Measurements from ENCODE around the gene STX16.

Gene STX16

DNA sequence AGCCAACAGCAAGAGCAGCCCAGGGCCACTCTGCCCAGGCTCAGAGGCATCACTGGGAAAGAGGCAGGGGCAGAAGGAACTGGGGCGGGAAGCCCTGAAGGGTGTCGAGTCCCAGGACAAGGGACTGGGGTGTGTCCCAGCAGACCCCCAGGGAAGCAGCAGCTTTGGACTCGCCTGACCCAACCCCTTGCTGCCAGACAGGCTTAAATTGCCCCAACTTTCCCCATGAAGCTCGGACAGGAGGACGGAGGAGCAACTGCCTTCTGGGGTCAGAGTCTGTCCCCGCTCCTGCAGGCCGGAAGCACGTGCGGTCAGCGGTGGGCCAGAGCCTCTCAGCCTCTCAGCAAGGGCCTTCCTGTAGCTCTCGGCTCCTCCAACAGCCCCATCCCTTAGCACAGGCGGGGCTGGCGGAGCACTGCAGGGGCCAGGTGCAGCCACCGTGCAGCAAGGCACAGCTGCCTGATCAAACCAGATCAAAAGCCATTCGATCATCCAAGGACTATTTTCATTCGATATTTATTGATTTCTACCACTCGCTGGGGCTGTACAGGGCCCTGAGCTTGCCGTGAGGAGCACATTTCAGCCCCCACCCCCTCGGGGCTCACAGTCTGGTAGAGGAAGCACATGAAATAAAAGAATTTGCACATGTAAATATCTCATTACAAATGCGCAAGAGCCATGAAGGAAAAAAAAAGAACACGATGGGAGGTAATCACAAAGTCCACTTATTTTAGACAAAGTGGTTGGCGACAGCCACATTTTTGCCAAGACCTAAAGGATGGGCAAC is 31.8 kb upstream of the STX16 start:
- no peak for DNase-seq

DNA sequence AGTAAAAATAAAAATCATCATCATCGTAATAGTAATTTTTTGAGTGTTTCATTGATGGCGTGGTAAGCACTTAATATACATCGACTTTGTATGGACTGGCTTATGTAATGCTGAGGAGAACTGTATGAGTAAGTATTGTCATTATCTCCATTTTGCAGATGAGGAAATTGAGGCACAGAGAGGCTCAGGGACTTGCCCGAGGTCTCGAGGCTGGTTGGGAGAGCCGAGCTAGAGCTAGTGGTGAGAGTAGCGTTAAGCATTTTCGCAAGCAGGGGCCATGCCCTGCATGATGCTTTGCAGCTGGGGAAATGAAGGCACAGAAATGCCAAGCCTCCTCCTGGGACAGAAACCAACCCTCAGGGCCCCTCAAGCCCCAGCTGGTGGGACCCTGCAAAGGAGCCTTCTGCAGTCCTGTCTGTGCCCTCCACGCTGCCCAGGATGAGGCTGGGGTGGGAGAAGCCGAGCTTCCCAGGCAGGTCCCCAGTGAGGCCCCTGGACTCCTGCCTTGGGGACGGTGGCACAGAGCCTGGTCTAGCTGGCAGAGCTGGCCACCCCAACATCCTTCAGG is 31.1 kb upstream of the STX16 start:
- DNase-seq = no peak

DNA sequence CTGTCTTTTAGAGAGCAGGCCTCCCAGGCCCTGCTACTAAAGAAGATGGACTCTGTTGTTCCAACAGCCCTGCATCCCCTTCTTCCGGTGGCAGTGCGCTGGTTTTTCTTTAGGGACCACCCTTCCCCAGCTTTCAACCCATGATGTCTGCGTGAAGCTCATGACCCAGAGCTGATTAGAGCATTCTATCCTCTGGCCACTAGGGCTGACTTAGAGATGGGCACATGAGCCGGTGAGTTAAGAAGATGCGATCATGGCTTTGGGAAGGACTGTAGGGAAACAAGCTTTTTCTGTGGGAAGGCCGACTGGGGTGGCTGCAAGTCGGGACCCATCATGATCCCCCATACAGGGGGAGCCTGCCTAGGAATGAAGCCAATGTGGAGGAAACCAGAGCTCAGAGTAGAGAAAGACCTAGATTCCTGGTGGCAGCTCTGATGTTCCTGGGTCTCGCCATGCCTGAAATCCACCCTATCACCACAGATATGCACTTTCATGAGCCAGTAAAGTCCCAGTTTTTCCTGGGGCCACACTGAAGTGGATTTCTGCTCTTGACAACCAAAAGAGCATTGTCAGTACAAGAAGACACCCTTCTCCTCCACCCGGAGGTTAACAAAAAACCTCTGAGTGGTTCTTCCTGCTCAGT is 29.1 kb upstream of the STX16 start:
- DNase-seq = no peak

DNA sequence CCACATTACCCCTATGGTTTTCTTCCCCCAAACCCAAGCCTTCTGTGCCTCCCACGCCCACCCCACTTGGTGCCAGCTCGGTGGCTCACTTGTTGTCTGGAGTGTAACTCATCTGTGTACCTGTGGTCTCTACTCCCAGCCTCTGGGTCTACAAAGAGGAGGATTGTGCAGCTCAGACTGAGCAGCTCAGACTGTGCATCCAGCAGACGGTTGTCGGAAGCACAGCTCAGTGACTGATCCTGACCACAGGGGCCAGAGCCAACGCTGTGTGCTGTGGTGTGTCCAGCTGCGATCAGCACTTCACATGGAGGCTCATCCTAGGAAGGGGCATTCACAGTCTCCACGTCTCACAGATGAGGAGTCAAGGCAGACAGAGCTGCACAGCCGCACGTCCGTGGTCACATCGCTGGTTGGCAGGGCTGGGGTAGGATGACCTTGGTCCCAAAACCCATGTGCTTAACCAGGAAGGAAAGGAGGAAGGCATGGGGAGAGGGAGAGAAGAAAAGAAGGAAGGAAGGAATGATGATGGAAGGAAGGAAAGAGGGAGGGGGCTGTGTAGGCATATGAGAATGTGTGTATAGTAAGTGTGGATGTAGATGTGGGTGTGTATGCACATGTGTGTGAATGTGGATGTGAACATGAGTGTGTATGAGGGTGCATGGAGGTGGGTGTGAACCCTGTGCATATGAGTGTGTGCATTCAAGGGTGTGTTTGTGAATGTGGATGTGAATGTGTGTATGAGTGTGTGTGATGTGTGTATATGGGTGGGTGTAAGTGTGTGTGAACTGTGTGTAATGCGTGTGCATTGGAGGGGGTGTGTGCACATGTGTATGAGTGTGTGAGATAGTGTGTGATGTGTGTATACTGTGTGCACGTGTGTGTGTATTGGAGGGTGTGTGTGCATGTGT is 28.2 kb upstream of the STX16 start:
- DNase-seq = no peak

DNA sequence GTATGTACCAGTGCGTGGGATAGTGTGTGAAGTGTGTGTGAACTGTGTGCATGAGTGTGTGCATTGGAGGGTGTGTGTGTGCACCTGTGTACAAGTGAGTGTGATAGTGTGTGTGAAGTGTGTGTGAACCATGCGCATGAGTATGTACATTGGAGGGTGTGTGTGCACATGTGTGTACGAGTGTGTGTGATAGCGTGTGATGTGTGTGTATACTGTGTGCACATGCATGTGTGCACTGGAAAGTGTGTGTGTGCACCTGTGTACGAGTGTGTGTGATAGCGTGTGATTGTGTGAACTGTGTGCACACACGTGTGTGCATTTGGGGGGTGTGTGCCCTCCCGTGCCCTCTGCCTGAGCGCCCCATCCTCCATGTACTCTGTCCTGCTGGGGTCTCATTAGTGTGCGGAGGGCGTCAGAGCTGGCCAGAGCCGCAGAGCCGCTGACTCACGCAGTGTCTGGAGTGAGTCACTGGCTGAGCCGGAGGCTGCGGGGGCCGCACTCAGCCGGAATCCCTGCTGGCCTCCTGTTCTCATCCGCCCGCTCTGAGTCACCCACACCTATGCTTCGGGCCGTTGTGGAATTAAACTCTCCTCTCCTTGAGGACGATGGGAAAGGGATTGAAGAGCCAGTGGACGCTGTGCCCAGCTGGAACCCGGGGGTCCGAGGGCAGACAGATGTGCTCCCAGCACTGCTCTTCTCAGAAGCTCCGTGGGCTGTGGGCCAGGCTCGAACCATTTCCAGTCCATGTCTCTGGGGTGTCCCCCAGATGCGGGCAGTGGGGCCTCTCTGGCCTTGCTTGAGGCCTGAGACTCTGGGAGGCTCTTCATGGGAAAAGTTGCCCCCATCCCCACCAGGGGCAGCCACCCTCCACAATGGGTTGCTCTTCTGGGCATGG is 27.3 kb upstream of the STX16 start:
- no peak for DNase-seq

DNA sequence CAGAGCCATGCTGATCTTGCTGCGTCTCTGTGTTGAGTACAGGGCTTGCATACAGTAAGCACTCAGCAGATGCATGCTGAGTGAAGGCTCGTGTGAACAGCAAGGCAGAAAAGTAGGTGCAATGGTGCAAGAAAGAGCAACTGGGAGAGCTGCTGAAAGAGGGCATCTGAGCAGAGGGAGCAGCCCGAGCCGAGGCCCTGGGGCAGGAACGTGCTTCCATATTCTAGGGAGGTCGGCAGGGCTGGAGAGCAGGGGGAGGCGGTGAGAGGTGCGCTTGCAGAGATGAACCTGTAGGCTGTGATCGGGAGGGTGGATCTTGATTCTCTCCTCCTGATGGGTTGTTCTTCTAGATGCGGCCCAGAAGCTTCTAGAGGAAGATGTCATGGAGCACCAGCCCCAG is 26.4 kb upstream of the STX16 start:
- no peak for DNase-seq

DNA sequence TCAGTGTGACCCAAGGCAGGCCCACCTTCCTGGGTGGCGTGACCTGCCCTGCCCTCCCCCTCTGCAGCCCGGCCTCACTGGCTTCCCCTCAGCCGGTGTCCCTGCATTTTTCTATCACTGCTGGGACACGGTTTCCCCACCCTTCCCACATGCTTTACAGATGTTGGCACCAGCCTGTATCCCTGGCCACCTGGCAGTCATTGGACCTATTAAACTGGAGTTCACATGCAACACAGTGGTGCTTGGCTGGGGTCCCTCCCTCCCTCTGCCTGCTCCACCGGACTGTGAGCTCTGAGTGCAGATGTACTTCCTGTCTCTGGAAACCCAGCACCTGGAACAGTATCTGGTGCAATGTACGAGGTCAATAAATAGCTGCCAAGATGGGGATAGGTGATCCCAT is 25.5 kb upstream of the STX16 start:
- no peak for DNase-seq

DNA sequence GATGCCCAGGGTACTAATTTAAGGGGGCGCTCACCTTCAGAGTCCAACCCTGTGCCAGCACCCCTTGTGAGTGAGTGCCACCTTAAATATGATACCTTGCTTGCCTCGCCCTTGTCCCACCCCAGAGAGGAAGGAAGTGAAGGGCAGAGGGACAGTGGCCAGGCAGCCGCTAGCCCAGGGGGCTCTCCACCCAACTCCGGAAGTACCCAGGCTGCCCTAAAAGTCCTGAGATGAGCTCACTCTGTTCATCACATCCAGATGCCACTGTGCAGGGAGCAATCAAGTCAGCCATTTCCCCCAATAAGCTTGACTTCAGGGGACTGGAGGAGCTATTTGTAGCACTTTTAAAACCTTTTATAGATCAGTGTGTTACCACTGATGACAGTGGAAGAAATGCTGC is 25.0 kb upstream of the STX16 start:
- DNase-seq = no peak

DNA sequence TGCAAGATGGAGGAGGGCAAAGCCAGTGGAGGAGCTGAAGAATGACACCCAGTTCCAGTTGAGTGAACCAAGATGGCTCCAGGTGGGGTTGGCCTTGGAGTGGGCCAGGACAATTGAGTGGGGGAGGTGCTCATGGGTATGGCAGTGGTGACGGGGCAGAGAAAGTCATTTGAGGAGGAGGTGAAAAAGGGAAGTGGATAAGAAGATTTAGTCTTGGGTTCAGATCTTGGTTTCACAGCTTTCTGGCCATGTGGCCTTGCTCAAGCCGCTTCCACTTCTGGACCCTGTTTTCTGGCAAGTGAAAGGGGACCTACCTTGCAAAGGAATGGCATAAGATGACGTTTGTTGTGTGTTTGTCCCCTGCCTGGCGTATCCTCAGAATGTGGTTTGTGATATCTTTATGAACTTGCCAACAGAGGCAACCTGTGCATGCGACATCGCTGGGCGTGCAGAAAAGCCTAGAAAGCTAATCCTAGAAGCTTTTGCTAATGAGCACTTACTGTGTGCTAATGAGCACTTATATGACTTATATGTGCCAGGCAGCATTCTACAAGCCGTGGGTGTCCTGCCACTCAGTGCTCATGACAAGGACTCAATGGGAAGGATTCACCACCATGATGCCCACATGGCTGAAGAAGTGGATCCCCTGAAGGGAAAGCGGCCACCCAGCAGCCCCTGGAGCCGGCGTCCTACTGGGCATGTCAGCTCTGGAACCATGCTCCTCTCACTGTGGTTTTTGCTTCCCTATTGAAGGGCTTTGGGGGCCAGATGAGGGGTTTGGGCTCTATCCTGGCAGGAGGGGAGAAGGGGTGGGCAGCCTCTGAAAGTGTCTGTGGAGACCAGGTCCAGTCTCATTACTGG is 23.6 kb upstream of the STX16 start:
- DNase-seq = no peak

DNA sequence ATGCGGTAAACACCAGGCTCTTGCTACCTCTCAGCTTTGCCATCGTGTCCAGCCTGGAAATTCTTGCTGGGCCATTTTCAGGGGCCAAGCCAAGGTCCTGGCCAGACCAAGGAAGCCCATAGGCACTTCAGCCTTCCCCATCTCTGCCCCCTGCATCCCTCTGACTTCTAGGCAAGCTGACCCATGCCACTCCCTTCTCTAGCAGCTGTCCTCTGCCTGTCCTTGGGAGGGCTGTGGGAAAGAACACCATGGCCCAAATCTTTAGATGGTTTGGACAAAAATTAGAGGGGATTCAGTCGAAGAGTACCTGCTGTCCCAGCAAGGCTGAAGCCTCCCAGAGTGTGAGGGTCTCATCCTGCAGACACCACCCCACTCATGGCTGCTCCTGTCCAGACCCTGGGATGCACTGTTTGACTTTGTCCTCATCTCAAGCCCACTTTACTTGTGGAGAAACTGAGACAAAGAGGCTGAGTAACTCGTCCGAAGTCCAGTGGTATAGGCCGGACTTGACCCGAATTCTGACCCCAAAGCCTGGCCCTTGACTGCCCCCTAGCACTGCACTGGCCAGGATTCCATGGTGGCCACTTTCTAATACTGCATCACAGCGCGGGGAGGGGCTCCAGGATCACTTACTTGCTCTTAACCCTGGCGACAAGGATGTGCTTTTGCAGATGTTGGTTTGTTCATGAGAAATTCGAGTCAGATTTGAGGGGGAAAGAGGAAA is 22.4 kb upstream of the STX16 start:
- no peak for DNase-seq

DNA sequence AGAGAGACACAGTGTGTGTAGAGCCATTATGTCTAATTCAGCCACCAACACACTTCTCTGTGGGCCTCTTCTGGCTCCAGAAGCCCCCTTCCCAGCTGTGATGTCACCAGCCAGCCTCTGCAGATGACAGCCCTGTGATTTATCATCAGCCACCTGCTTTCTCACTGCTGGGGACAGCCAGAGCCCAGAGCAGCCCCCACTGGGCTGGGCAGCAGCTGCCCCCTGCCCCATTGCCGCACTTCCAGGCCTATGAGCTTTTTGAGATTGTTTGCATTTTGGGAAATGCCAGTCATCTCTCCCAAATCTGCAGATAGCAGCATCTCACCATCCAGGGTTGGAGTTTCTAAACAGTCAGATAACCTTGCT is 21.9 kb upstream of the STX16 start:
- no peak for DNase-seq

DNA sequence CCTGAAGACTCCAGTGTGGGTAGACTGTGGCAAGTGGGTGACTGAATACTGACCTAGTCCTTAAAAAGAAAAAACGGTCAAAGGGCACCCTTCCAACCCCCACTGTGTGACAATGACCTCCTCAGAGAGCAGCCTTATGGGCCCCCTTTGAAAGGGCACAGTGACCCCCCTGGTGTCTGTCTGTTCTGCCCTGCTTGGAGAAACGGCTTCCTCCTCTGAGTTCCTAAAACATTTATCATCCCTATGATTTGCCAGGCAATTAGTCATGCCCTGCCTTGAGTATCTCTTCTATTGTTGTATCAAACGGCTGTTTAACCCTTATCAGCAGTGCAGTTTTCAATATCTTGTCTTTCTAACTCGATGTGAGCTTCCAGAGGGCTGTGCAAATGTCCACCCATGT is 21.0 kb upstream of the STX16 start:
- no peak for DNase-seq

DNA sequence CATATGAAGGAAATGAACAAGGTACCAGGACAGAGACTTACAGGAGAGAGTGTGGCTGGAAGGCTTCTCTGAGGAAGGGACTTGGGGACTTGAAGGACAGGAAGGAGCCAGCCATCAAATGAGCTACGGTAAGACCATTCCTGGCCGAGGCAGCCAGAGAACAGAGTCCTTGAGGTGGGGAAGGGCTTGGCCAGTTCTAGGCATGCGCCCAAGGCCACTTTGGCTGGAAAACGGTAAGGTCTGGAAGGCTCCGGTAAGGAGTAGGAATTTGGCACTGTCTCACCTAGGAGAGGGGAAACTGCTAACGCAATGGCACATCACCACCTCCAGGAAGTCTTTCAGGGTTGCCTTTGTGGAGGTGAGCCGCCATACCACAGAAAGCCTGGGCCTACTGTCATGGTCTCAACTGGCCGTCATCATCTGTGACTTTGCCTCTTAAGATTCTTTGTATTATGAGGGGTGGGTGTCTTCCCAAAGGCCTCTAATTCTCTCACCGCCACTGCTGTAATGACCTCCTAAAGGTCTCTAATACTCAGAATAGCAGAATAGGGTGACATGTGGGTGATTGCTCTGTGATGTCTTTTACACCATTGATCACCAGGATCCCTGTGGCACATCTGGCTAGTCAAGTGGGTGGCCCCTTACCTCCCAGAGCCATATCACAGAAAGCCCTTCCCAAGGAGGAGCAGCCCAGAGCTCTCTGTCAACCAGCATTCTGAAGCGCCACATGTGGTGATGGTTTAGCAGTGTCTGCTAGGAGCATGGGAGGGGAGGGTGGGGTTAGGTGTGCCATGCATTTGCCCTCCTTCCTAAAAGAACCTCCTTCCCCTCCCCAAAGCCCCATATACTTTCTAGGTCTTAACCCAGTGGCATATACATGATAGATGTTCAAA is 17.7 kb upstream of the STX16 start:
- DNase-seq = no peak

DNA sequence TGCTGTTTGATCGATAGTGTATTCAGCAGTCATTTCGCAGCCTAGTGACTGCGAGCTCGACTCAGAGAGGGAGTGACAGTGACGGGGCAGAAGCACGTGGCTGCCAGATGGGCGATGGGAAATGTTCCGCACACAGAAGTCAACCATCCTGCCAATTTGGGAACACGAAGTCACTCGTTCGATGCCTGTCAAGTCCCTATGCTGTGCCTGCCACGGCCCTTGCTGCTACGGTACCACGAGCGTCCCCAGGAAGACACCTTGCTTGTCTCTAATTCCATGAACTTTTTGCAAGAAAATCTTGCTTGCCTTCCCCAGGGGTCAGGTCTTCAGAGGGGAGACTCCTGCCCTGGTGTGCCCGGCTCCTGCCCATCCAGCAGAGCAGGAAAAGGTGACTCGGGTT is 17.0 kb upstream of the STX16 start:
- no peak for DNase-seq

DNA sequence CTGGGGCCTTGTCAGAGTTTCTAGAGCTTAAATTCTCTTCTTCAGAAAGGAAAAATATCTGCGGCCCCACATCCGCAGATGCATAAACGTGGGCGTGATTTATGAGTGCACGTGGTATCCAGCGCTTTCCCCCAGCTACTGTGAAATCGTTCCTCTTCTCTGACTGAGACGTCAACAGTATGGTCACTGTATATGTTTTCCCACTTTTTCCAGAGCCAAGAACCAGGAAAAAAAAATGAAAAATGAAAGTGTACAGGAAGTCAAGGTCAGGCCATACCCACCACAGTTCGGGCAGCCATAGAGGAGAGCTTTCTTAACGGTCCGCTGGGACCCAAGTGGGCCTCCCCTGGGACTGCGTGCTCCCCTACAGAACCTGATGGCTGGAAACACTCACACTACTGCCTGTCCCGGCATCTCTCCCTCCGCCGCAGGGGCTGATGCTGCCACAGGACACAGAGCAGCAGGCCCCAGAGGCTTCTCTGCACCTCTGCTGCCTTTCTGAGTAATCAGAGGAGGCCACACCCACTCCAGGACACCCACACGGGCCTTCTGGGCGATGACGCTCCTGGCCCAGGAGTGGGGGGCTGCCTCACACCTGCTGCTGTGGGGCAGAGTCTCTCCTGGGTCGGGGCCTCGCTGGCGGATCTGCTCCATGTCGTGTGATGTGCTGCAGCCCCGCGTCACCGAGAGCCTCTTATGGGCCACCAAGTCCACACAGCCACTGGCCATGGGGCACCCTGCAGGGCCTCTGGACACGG is 16.4 kb upstream of the STX16 start:
- DNase-seq = no peak

DNA sequence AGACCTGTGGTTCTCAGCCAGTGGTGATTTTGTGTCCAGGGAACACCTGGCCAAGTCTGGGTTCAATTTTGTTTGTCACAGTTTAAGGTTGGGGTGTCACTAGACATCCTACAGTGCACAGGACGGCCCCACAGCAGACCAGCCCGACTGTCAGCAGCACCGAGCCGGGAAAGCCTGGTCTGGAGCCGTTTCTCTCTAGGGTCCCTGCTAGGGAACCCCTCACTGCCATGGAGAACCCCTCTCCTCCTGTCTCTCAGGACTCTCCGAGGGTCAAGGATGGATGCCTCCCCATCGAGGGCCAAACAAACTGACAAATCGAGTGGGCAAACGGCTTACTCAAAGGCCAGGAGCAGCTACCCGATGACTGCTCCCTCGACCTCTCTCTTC is 15.8 kb upstream of the STX16 start:
- DNase-seq = no peak

DNA sequence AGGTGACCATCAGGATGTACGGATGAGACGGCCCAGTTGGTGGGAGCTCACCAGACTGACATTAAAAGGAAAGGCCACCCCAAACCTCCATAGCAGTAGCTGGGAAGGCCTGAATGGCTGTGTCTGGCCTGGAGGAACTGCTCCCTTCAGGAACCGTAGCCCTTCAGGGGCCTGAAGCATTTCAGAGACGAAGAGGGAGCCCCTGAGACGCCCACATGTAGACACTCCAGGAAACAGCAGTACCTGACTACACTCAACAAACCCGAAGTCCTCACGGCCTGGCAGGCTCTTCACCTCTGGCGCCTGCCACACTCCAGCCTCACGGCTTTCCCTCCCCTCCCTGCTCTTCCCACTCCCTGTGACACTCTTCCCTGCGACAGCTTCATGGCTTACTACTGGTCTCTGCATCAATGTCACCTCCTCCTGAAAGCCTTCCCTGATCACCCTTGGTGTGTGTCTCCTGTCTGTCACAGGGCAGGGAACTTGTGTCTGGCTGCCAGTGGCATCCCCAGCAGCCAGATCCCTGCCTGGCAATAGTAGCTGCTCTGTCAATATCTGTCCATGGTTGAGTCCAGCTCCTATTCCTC is 14.6 kb upstream of the STX16 start:
- DNase-seq = no peak

DNA sequence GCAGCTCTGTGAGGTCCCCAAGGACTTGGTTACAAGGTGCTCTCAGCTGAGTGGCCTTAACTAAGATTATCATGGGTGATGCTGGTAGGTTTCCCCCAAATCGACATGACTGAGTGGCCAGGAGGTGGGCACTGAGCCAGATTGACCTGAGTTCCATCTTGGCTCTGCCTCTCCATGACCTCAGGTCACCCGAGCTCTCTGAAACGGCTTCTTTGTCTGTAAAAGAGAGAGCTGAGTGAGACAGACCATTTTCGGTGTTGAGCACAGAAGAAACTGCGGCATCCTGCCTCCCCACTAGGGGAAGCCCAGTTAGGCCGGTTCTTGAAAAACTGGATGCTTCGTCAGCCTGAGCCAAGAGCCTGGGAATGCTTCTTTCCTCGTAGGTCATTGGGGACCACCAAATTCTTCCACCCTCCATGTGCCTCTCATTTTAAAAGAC is 14.1 kb upstream of the STX16 start:
- DNase-seq = no peak

Data from CD4-positive, alpha-beta T cell treated with Interleukin-12 subunit alpha and Interleukin-12 subunit beta, for 1 hour (primary cell).